Stimulated activated CD8-positive, alpha-beta memory T cell treated with anti-CD3 and anti-CD28 coated beads, Interleukin-12 subunit alpha, Interleukin-12 subunit beta, amount 100 ng/mL, for 1 hour (primary cell): ENCODE data around the gene NXNL2.

Source experiments
- DNase-seq: peaks from one replicate; pipeline ENCODE4 v3.0.0-alpha.2; 2020; ENCODE audit warnings: low read depth

The NXNL2 gene

GRCh38 chr9:88578121-88579049 is 43.4 kb downstream of the NXNL2 start:
- peak; percentile 55 for DNase-seq

DNA sequence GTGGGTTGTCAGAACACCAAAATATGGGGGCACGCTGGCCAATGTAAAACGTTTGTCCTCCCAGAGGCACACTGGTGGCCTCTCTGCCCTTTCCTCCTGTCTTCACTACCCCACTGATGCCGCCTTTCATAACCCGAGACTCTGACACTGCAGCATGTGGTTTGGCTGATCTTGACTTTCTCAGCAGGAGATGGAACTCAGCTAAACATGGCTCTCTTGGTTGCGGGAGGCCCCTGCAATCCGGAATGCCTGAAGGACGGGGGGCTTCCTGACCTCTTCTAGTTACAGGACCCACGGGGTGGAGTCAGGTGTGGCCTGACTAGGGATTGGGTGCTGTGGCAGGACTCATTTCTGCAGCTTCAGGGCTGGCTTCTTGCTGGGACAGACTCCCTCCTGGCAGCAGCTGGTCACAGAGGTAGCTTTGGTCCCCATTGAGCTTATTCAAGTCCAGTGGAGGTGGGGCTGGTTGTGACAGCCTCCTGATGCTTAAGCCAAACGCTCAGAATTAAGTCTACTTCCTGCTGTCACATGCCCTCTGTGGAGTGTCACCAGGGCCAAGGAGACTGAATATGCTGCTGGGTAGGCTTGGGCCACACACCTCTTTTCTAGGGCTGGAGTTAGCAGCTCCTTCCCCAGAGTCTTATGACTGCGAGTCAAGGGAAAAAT is 44.2 kb downstream of the NXNL2 start:
- no peak for DNase-seq

DNA sequence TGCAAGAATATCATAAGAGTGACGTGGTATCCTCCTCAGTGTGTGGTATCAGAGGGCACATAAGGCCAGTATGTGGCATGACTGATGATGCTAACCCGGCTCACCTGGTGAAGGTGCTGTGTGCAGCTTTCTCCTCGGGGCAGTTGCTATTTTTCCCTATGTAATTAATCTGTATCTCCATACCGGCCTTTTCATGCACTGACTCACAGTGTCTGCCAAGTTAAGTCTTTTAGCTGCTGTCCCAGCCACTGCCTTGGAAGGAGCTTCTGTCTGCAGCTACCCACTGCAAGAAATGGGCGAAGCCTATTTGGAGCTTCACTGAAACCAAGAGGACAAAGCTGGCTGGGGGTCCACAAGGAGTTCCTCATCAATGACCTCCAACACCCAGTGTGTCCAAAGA is 46.0 kb downstream of the NXNL2 start:
- DNase-seq, result no peak

DNA sequence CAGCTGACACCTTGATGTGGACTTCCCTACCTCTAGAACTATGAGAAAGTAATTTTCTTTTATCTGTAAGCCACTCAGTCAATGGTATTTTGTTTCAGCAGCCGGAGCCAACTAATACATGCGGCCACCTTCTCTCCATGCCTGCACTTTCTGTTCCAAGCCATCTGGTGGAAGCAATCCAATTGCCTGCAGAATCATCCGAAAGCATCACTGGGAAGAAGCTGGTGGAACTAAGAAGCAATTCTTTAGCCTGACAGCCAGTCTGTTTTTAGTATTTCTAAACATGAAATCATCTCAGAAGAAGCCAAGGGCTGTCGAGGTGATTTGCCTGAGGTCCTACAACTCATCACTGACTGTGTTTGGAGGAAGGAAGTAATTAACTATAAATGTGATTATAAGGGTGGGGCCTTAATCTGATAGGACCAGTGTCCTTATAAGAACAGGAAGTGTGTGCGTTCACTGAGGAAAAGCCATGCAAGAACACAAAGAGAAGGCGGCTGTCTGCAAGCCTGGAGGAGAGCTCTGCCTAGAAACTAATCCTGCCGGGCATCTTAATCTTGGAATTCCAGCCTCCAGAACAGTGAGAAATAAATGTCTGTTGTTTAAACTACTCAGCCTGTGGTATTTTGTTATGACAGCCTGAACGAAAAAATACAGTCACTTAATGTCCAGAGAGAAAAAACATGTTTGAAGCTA is 49.1 kb downstream of the NXNL2 start:
- DNase-seq, result no peak

GRCh38 chr9:88585426-88585825 is 50.4 kb downstream of the NXNL2 start:
- no peak for DNase-seq

GRCh38 chr9:88586452-88586851 is 51.5 kb downstream of the NXNL2 start:
- DNase-seq, result no peak

DNA sequence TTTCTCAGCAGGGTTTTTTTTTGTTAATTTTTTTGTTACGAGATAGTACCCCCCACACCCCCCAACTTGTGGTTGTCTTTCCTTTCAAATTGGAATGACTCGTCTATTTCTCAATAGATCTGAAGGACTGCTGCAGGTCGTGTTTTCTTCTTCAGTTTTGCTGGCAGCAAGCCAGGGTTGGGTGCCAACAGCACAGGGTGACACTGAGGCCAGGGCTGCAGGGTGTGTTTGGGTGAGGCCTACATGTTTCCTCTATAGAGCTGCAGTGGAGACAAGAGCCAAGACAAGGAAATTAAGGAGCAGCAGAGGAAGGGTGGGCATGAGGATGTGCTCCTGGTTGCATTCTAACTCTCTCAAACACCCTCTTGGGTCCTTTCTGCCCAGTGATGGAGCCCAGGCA is 52.2 kb downstream of the NXNL2 start:
- no peak for DNase-seq

DNA sequence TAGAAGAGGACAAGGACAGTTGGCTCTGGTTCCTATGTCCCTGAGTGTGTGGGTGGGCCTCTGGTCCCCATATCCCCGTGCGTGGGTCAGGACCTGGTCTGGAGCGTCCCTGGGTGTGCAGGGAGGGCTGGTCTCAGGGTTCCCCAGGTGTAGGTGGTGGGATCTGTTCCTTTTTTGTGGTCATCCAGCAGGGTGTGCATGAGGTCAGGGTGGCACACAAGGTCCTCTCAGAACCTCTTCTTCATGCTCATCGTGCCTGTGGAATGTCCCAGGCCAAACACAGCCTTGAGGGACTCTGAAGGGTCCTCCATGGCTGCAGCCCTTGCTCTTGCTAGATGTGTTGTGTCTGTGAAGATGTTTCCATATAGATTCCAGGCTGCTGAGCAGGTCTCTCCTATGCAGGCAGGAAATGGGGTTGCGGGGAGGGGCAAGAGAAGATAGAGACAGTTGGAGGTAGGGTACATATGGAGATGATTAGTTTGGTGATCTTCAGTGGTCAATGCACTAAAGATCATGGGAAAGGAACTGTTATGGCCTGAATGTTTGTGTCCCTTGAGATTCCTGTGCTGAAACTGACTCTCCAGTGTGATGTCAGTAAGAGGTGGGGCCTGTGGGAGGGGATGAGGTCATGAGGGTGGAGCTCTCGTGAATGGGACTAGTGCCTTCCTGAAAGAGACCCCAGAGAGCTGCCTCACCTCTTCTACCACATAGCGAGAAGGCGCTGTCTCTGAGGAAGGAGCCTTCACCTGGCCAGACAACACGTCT is 53.1 kb downstream of the NXNL2 start:
- DNase-seq, result no peak

GRCh38 chr9:88589656-88590055 is 54.7 kb downstream of the NXNL2 start:
- no peak for DNase-seq

GRCh38 chr9:88590558-88591146 is 55.7 kb downstream of the NXNL2 start:
- no peak for DNase-seq

DNA sequence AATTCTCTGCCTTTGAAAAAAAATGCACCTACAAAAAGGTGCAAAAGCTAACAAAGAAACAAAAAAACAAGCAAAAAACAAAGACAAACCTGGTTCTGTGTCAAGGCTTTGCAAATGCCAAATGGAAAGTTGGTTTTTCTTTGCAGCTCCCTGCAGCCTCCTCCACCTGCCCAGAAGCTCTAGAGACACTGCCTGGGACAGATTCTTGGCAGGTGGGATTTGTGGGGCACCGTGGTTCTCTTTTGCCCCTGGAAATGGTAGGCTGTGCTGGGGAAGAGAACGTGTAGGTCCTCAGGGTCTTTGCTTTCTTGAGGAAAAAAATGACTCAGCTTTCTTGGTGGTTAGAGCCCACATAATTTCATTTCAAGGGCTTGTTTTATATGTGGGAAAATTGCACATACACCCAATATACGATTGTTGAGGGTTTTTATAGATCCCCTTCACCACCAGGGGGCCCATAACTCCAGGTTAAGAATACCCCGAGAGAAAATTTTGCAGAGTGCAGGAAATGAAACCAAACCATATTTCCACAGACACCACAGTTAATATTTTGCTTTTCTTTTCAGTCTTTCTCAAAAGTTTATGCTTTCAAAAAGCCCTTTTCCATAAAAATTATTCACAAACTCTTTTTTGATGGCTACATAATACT is 58.7 kb downstream of the NXNL2 start:
- peak; percentile 30 for DNase-seq
